ENCODE measurements around the gene ALKBH2.

DNA sequence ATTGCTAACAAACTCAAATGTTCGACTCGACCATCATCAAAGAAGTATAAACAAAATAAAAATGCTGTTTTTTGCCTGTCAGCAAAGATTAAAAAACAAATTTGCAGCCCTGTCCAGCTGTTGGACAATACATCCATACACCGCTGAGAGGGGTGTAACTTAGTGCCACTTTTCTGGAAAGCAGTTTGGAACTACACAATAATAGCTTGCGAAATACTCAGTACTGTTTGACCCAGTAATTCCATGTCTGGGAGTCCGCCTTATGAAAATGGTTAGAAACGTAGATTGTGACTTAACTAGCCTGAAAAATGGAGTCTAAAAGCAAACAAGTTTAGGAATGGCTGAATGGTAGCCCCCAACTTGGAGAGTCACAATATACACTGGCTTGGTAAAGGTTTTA is 34.5 kb downstream of the ALKBH2 start:
- TF ChIP-seq ZFP3 (CRISPR knock-in tag; IDR thresholded peaks at IDR 0.05) (no peak), SNAI2 (CRISPR knock-in tag; IDR thresholded peaks at IDR 0.05) (no peak), RARB (CRISPR knock-in tag; IDR thresholded peaks at IDR 0.05) (no peak), ZNF70 (CRISPR knock-in tag; IDR thresholded peaks at IDR 0.05) (no peak), ZNF565 (CRISPR knock-in tag; conservative IDR thresholded peaks at IDR 0.05; ENCODE audit: low read depth) (no peak), ZFP30 (CRISPR knock-in tag; IDR thresholded peaks at IDR 0.05) (no peak), CSDC2 (CRISPR knock-in tag; IDR thresholded peaks at IDR 0.05) (no peak)
- TF ChIP-seq, protein P1, sequence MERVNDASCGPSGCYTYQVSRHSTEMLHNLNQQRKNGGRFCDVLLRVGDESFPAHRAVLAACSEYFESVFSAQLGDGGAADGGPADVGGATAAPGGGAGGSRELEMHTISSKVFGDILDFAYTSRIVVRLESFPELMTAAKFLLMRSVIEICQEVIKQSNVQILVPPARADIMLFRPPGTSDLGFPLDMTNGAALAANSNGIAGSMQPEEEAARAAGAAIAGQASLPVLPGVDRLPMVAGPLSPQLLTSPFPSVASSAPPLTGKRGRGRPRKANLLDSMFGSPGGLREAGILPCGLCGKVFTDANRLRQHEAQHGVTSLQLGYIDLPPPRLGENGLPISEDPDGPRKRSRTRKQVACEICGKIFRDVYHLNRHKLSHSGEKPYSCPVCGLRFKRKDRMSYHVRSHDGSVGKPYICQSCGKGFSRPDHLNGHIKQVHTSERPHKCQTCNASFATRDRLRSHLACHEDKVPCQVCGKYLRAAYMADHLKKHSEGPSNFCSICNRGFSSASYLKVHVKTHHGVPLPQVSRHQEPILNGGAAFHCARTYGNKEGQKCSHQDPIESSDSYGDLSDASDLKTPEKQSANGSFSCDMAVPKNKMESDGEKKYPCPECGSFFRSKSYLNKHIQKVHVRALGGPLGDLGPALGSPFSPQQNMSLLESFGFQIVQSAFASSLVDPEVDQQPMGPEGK (CRISPR knock-in tag; IDR thresholded peaks at IDR 0.05; ENCODE audit: borderline replicate concordance): no peak
- TF ChIP-seq, protein P2, sequence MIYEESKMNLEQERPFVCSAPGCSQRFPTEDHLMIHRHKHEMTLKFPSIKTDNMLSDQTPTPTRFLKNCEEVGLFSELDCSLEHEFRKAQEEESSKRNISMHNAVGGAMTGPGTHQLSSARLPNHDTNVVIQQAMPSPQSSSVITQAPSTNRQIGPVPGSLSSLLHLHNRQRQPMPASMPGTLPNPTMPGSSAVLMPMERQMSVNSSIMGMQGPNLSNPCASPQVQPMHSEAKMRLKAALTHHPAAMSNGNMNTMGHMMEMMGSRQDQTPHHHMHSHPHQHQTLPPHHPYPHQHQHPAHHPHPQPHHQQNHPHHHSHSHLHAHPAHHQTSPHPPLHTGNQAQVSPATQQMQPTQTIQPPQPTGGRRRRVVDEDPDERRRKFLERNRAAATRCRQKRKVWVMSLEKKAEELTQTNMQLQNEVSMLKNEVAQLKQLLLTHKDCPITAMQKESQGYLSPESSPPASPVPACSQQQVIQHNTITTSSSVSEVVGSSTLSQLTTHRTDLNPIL (CRISPR knock-in tag; IDR thresholded peaks at IDR 0.05; ENCODE audit: low read depth): no peak
